Retinal pigment epithelial cell (primary cell): ENCODE measurements around the gene ONECUT2.

Experiments
- DNase-seq: peaks from one replicate; pipeline ENCODE4 v3.0.0-alpha.2; 2010; ENCODE audit warnings: low read depth
- H3K4me3 ChIP-seq: 2 replicates; pipeline ENCODE4 v1.5.1; 2011; ENCODE audit warnings: mild to moderate bottlenecking, low read length, control low read depth, moderate library complexity
- TF ChIP-seq, protein P1 (sequence below): conservative IDR thresholded peaks from 2 replicates; pipeline ENCODE4 v1.5.1; 2011; ENCODE audit warnings: low read depth, low read length, control low read depth, inconsistent platforms

The ONECUT2 gene

DNA sequence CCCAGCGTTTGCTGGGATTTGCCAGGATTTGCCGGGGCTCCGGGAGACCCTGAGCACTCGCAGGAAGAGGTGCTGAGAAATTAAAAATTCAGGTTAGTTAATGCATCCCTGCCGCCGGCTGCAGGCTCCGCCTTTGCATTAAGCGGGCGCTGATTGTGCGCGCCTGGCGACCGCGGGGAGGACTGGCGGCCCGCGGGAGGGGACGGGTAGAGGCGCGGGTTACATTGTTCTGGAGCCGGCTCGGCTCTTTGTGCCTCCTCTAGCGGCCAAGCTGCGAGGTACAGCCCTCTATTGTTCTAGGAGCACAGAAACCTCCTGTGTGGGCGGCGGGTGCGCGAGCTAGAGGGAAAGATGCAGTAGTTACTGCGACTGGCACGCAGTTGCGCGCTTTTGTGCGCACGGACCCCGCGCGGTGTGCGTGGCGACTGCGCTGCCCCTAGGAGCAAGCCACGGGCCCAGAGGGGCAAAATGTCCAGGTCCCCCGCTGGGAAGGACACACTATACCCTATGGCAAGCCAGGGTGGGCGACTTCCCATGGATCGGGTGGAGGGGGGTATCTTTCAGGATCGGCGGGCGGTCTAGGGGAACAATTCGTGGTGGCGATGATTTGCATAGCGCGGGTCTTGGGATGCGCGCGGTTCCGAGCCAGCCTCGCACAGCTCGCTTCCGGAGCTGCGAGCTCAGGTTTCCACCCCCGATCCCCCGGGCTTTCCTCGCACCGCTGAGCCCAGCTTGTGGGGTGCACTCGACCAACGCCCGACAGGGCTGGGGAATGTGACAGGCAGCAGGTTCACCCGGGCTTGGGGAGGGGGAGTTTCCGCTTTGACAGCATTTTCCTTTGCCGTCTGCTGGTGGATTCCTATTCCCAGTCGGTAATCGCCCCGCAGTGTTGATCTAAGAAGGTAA is 2.8 kb downstream of the ONECUT2 start:
- TF ChIP-seq, protein P1, sequence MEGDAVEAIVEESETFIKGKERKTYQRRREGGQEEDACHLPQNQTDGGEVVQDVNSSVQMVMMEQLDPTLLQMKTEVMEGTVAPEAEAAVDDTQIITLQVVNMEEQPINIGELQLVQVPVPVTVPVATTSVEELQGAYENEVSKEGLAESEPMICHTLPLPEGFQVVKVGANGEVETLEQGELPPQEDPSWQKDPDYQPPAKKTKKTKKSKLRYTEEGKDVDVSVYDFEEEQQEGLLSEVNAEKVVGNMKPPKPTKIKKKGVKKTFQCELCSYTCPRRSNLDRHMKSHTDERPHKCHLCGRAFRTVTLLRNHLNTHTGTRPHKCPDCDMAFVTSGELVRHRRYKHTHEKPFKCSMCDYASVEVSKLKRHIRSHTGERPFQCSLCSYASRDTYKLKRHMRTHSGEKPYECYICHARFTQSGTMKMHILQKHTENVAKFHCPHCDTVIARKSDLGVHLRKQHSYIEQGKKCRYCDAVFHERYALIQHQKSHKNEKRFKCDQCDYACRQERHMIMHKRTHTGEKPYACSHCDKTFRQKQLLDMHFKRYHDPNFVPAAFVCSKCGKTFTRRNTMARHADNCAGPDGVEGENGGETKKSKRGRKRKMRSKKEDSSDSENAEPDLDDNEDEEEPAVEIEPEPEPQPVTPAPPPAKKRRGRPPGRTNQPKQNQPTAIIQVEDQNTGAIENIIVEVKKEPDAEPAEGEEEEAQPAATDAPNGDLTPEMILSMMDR, result peak; percentile 70
- DNase-seq, result peak; percentile 16
- H3K4me3 ChIP-seq, result peak overlapping the region; percentile 32

DNA sequence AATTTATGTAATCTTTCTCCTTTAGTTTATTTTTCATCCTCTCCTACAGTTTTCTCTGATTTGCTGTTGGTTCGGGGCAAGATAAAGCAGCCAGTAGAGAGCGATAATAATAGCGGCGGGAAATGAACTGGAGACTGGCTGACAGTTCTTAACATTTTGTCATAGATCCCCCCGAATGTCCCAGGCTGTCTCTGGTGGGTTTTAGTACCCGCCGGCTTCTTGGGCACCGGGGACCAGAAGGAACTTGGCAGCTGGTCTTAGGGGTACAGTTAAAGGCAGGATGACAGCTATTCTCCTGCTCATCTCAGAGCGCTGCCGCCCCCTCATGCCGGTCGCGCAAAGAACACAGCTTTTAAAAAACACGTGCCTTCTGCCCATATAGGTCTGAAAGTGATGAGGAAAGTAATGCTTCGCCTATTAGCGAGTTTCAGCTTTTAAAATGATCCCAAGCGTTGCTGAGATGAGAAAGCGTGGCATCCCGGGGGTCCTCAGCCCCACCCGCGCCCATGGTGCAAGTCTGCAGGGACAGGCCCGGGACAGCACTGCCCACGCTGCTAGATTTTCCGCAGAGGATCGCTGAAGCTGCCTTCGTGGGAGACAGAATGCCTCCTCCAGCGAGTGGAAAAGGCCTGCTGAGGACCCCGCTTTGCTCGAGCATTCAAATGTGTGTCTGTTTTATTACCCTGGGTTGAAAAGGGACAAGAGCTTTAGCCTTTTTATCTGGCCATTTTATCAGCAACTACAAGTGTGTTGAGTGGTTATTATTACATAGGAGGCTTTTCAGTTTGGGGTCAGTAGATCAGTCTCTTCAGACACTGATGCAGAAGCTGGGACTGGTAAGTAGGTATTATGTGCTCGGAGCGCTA is 3.8 kb downstream of the ONECUT2 start:
- no peak overlapping the region for H3K4me3 ChIP-seq
- TF ChIP-seq, protein P1, result no peak
- DNase-seq, result no peak

DNA sequence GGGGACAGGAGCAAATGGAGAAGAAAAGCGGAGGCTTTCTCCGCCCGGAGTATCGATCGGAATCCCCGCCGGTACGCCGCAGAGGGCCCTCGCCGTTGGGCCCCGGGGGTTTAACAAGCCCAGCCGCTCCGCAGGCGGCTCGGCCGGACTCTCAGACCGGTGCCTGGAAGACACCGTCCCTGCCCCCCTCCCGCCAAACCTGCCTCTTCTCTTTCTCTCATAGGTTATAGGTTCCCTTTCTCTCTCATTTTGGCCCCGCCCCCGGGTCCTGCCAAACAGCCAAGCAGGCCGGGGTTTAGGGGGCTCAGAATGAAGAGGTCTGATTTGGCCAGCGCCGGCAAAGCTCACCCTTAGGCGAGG is 4.4 kb downstream of the ONECUT2 start:
- no peak overlapping the region for H3K4me3 ChIP-seq
- TF ChIP-seq, protein P1, result no peak
- no peak for DNase-seq

DNA sequence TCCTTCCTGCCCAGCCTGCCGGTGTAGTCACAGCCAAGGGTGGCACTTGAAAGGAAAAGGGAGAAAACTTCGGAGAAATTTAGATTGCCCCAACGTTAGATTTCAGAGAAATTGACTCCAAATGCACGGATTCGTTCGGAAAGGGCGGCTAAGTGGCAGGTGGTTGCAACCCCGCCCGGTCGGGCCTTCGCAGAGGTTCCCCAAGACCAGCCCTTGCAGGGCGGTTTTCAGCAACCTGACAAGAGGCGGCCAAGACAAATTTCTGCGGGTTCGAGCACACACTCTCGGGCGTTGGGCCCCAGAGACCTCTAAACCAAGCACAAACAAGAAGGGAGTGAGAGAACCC is 4.8 kb downstream of the ONECUT2 start:
- TF ChIP-seq, protein P1, result no peak

DNA sequence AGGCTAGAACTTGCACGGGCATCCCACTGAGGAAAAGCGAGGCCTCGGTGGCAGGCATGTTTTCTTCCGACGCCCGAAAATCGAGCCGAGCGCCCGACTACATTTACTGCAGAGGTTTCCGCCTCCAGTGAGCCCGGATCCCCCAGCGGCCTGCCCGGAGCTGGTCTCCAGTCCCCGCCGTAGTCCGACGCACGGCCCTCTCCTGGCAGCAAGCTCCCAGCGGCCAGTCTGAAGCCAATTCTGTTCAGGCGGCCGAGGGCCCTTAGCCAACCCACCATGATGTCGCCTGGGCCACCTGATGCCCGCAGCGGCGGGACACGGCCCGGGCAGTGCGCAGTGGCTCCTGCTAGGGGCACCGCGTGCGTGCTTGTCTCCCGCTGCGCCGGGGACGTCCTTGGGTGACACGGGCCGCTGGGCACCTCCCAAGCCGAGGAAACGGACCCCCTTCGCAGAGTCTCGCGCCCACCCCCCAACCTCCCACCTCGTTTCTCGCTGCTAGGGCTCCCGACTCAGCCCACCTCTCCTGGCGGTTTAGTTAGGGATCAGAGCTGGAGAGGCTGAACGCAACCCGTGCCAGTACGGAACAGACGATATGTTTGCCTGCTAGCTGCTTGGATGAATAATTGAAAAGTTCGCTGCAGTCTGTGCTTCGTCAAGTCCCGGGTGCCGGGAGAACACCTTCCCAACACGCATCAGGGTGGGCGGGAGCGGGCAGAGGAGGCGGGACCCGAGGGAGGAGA is 5.3 kb downstream of the ONECUT2 start:
- TF ChIP-seq, protein P1, result no peak
- H3K4me3 ChIP-seq, result no peak overlapping the region
- no peak for DNase-seq

More for the DNA sequence above, 4.8 kb downstream of the ONECUT2 start:
- DNase-seq, result no peak
- H3K4me3 ChIP-seq, result no peak overlapping the region

DNA sequence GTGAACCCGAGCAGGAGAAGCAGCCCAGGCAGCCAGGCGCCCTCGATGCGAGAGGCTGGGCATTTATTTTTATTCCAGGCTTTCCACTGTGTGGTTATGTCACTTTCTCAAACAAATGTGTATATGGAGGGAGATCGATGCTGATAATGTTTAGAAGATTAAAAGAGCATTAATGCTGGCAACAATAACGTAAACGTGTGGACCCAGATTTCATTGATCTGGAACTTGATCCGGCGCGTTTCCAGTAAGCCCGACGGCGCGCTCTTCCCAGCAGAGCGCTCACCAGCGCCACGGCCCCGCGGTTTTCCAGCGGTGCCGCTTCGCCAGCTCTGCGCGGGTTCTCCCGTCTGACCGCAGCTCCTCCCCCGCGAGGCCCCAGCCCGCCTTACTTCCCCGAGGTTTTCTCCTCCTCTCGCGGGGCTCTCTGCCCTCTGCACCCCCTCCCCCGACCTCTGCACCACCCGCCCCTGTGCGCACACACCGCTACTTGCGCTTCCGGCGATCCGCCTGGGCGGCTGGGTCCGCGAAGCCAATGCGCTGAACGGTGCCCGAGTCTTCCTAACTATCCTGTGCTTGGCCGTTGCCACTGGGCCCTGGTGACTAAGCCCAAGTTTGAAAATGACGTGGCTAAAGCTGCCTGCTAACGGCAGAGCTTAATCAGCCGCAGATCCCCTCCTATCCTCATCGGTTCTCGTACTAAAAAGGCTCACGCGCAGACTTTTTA is 6.1 kb downstream of the ONECUT2 start:
- H3K4me3 ChIP-seq, result no peak overlapping the region
- DNase-seq, result no peak
- TF ChIP-seq, protein P1, result no peak
